Measurements from ENCODE around the gene SEMA4D.
A peak's percentile ranks its signal among the peaks of the same experiment; 100 is the strongest.
"Not testable (repeated sequence)": the region's sequence is repeated elsewhere in the genome, so short reads cannot be mapped to it uniquely, and the experiment has no call there.

Gene SEMA4D

GRCh38 chr9:89347651-89348050 lies 150.3 kb downstream of the SEMA4D start:
- DNase-seq = no peak

GRCh38 chr9:89346696-89347095 lies 151.2 kb downstream of the SEMA4D start:
- no peak for DNase-seq

DNA sequence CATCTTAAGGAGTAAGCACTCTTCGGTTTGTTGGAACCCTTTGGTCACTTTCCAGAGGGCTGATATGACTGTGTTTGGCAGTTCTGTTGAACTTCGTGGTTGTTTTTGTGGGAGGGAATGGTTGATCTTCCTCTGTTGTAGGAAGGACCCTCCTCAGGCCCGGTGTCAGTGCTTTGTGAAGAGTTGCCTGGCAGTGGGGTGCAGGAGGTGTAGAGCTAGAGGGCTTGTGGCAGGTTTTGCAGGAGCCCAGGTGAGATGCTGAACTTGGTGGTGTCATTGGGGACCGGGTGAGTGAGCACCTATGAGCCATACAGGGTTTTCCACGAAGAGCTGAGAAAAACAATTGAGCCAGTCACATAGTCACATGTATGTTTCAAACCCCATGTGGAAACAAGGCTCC lies 152.4 kb downstream of the SEMA4D start:
- DNase-seq = no peak

- not testable (repeated sequence) for DNase-seq
Observed at GRCh38 chr9:89343812-89344211, 154.1 kb downstream of the SEMA4D start.

DNA sequence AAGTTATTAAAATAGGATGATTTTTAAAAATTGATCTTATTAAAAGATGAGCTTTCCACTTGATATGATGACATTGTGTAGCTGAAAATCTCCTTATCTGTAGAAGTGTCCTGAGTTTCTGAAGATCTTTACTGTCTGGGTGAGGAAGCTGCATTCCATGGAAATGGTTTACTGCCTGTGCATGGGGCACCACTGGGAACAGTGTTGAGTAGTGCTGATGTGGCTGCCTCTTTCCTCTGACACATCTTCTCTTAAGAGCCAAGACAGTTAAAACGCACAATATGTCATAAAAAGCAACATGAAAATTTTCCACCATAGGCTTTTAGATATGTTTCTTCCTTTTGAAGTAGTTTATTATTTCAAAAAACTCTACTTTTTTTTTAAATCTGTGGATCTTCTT lies 155.0 kb downstream of the SEMA4D start:
- DNase-seq = no peak

DNA sequence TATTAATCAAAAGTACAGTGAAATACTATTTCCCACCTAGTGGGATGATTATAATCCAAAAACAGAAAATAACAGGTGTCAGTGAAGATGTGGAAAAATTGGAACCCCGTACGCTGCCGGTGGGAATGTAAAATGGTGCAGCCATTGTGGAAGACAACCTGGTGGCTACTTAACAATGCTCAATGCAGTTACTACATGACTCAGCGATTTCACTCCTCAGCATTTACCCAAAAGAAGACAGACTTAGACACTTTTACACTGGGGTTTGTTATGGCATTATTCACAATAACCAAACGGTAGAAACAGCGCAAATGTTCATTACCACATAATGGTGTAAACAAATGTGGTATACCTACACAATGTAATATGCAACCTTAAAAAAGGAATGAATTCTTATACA lies 155.7 kb downstream of the SEMA4D start:
- DNase-seq = no peak

- DNase-seq = no peak
Observed at GRCh38 chr9:89340332-89340731, 157.6 kb downstream of the SEMA4D start.

DNA sequence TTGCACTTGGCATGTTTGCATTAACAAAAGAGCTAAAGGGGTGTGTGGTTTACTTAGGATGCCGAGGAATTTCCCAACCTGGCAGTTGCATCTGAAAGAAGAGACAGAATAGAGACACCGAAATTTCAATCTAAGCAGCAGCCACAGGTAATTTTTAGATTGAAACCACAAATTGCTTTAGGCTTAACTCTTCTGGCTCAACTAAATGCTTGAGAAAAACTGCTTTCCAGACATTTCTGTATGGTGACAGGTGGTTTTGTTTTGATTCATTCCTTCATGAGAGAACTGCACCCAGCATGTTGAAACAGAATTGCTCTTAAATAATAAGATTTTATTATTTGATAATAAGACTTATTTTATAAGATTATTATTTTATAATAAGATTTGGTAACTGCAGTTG lies 158.1 kb downstream of the SEMA4D start:
- no peak for DNase-seq

DNA sequence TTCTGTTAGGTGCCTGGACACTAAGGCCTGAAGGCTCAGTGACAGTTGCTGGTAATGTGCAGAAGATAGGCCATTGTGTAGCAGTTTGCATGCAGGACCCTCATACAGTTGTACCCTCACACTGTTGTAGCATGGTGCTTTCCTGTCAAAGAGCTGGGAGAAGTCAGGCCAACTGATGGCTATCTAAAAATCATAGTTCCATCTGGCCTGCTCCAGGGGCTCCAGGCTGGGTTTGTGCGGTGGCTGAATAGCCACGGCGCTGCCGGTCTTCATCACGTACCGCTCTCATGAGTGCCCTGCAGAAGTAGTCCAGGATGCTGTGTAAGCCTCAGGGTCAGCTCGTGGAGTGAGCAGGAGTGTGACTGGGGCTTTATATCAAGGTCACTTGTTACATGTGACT lies 167.4 kb downstream of the SEMA4D start:
- DNase-seq = no peak

DNA sequence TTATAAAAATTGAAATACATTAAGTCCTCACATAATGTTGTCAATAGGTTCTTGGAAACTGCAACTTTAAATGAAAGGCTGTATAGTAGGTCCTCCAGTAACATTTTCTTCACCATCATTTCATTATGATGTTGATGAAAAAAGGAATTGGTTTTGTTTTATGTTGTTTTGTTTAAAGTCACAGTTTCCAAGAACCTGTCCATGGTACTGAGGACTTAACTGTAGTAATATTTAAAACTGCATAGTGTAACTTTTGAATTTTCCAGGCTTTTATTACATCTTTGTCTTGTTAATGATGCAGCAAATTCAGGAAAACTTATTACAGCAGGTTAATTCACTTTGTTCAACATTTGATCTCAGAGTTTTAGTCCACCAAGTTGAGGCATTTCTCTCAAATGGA lies 168.0 kb downstream of the SEMA4D start:
- DNase-seq = no peak

DNA sequence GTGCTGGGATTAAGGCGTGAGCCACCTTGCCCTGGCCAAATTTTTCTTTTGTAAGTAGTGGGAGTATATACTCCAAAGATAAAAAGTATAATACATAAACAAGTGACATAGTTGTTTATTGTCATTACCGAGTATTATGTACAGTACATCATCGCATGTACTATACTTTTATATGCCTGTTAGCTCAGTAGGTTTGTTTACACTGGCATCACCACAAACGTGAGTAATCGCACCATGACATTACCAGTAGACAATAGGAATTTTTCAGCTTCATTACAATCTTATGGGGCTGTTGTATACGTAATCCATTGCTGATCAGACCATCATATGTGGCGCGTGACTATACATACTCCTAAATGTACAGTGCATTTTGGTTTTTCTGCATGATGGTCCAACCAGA lies 169.8 kb downstream of the SEMA4D start:
- DNase-seq = peak; percentile 43

DNA sequence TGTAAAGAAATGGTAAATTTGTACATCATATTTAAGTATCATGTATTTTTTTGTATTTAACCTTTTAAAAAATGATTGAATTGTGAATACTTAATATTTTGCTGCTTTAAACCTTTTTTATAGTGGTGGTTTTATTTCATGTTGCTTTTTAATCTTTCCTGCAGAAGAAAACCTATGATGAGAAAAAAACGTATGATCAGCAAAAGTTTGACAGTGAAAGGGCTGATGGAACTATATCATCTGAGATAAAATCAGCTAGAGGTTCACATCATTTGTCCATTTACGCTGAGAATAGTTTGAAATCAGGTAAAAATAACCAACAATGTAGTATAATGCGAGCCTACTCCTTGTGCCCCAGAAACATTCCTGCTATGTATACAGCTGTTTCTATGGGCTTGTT lies 172.2 kb downstream of the SEMA4D start:
- DNase-seq = no peak

GRCh38 chr9:89323390-89323789 lies 174.5 kb downstream of the SEMA4D start:
- DNase-seq = no peak

DNA sequence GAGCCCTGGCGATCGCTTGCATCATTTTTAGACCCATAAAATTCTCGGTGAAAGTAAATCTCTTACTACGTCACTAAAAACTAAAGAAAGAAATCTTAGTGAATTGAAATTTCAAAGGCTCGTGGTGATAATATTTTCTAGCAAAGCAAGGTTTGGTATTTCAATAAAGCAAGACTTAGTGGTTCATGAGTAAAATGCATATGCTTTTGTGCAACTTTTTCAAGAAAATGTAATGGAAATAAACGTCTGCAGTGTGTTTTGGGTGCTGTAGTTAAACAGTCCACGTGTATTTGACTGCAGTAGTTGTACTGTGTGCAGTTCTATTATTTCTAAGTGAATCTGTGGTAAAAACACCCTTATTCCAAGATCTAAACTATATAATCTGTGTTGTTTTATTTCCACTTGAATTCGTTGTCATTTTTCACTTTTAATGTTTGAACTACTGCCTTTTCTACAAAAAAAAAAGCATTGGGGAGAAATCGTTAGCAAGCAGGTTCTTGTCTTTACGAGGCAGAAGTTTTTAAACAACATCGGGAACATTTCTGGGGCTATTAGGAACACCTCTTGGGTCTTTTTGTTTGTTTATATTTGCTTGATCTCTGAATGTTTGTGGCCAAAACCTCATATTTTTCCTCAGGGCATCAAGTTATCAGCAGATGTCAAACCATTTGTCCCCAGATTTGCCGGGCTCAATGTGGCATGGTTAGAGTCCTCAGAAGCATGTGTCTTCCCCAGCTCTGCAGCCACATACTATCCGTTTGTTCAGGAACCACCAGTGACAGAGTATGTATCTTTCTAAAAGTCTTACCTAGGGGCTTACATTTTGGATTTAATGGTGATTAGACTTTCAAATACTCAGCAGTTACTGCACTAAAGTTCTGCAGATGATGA lies 178.7 kb downstream of the SEMA4D start:
- DNase-seq = no peak

DNA sequence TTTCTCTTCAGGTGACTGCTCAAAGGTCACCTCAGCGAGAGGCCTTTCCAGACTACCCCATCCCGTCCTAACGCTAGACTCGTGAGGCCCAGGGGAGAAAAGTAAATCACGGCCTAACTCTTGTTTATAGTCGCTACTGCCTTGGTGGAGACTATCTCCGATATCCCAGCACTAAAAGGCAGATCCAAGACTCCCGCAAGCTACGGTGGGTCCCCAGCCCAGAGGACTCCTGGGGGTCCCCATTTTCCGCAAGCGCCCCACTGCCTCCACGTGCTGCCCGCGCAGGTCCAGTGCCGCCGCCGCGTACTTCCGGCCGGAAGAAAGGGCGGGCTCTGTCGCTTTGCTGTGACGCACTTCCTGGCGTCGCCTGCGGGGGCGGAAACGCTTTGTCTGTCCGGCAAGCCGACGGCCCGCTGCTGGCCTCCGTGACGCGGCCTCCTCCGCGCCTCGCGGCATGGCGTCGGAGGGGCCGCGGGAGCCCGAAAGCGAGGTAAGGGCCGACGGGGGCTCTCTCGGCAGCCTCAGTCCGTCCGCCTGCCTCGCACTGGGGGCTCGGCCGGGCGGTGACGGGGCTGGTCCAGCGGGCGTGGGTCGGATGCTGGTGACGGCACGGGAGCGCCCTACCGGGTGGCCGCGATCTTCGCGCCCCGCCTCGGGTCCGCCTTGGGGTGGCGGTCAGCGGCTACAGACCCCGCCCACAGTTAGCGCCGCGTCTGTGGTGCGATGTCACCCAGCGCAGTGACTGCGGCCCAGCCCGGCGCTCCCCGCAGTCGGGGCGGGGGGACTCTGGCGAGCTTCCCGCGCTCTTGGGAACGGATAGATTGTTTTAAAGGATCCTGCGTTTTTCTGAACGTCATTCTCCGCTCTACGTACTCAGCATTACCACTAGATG lies 179.5 kb downstream of the SEMA4D start, which contains the start of gene SECISBP2:
Gene SECISBP2 (plus strand): TSS at position 378 of the 892 bp plus-strand sequence. CDS start 77 bp downstream, at position 455.
- peak; percentile 96 for DNase-seq

- no peak for DNase-seq
Observed at GRCh38 chr9:89317282-89317681, 180.6 kb downstream of the SEMA4D start.

DNA sequence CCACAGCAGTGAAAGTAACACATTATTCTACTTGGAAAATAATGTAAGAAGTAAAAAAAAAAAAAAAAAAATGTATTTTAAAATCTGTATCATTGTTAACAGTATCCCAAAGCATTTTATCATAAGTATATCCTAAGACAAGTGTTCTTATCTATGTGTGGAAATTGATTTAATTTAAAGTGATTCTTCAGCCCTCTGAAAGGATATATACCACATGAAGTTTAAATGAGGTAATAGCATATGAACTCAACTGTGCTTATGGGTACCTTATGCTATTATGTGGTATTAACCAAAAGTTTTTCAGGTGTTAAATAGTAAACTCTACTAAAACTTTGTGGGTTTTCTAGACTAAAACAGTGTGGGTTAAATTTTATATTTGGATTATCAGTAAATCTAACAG lies 182.4 kb downstream of the SEMA4D start:
- no peak for DNase-seq

GRCh38 chr9:89314955-89315354 lies 183.0 kb downstream of the SEMA4D start:
- DNase-seq = no peak

- peak; percentile 35 for DNase-seq
Observed at GRCh38 chr9:89313842-89314241, 184.1 kb downstream of the SEMA4D start.

DNA sequence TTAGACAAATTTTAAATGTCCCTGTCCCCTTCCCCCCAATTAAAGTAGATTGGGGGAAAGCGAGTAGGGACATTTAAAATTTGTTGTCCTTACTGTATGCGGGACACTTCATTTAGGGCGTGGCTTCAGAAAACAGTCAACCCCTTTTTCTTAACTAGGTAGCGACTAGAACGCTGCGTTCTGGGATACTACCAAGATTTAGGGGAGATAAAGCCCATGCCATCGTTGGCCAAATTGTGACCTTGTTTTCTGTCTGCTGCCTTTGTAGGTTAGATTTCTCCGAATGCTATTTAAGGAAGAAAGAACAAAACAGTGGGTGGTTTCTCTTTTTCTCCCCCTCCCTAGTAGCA lies 185.7 kb downstream of the SEMA4D start:
- DNase-seq = peak; percentile 34

- DNase-seq = peak; percentile 14
Observed at GRCh38 chr9:89311346-89312221, 186.3 kb downstream of the SEMA4D start.
